ENCODE measurements around the gene MSI1. TPM values are rescaled to one million over a fixed set of nuclear protein-coding genes. Genes with fewer than 3 reads are reported as not detected.

MSI1 gene
- total RNA-seq, 3 donors from 2014 or later (not counting 1 experiment from before 2014, with no cell fraction given), result not detected

- Mint-ChIP-seq H3K27ac (no peak overlapping the region), H3K4me1 (no peaks in the 10 kb centered on the region), H3K4me3 (no peak overlapping the region), H3K27me3 (ENCODE audit: low read depth in 2 of 2) (peaks cover 41 to 65% of the 10 kb centered on the region in 2 donors), H3K36me3 (no peaks in the 10 kb centered on the region), H3K9me3 (no peaks in the 10 kb centered on the region)
- DNase-seq (no peak), ATAC-seq (no peak)
- 78% methylated on average over 1 of the region's 2 CpGs for WGBS (ENCODE audit: insufficient coverage)
- TF ChIP-seq CTCF (IDR thresholded peaks at IDR 0.05), result no peak
- Histone ChIP-seq H3K9me3 (ENCODE audit: control insufficient read depth, insufficient read depth, low read length) (no peaks in the 10 kb centered on the region), H3K27me3 (ENCODE audit: control insufficient read depth, insufficient read depth, low read length) (peaks cover 10% of the 10 kb centered on the region), H3K27ac (ENCODE audit: low read length) (no peak overlapping the region), H3K4me3 (ENCODE audit: low read length) (no peak overlapping the region), H3K4me1 (ENCODE audit: control insufficient read depth, insufficient read depth, low read length) (no peaks in the 10 kb centered on the region), H3K36me3 (ENCODE audit: control insufficient read depth, insufficient read depth, low read length) (no peaks in the 10 kb centered on the region)
- intact Hi-C loops (cut with micrococcal nuclease), result no loop called here
Observed at GRCh38 chr12:120376009-120376408, 7.0 kb upstream of the MSI1 start.

GRCh38 chr12:120373683-120374082 lies 4.7 kb upstream of the MSI1 start:
- Histone ChIP-seq H3K27ac (ENCODE audit: low read length) (no peak overlapping the region), H3K36me3 (ENCODE audit: control insufficient read depth, insufficient read depth, low read length) (no peaks in the 10 kb centered on the region), H3K4me3 (ENCODE audit: low read length) (no peak overlapping the region), H3K4me1 (ENCODE audit: control insufficient read depth, insufficient read depth, low read length) (peaks cover 5% of the 10 kb centered on the region), H3K27me3 (ENCODE audit: control insufficient read depth, insufficient read depth, low read length) (peaks cover 26% of the 10 kb centered on the region), H3K9me3 (ENCODE audit: control insufficient read depth, insufficient read depth, low read length) (no peaks in the 10 kb centered on the region)
- intact Hi-C loops (cut with micrococcal nuclease), result no loop called here
- no peaks in the 10 kb centered on the region for H3K36me3 Mint-ChIP-seq
- H3K27me3 Mint-ChIP-seq (ENCODE audit: low read depth in 2 of 2), result peaks cover 53 to 73% of the 10 kb centered on the region in 2 donors
- no peak for TF ChIP-seq CTCF (IDR thresholded peaks at IDR 0.05)
- no peak overlapping the region for H3K4me3 Mint-ChIP-seq
- ATAC-seq (no peak), DNase-seq (no peak)
- no peak overlapping the region for H3K27ac Mint-ChIP-seq
- 90% methylated on average over 7 of the region's 8 CpGs for WGBS (ENCODE audit: insufficient coverage)
- no peaks in the 10 kb centered on the region for H3K9me3 Mint-ChIP-seq
- H3K4me1 Mint-ChIP-seq, result peaks cover 0 to 10% of the 10 kb centered on the region in 2 donors

- peak overlapping the region; percentile 55 for H3K4me3 Mint-ChIP-seq
- WGBS (ENCODE audit: insufficient coverage), result 35% methylated on average over 7 of the region's 7 CpGs
Observed at GRCh38 chr12:120370343-120371243, 1.6 kb upstream of the MSI1 start.

More at GRCh38 chr12:120370343-120371243, 1.6 kb upstream of the MSI1 start:
- Histone ChIP-seq H3K4me3 (ENCODE audit: low read length) (no peak overlapping the region), H3K36me3 (ENCODE audit: control insufficient read depth, insufficient read depth, low read length) (no peaks in the 10 kb centered on the region), H3K27ac (ENCODE audit: low read length) (no peak overlapping the region), H3K4me1 (ENCODE audit: control insufficient read depth, insufficient read depth, low read length) (peaks cover 5% of the 10 kb centered on the region), H3K9me3 (ENCODE audit: control insufficient read depth, insufficient read depth, low read length) (no peaks in the 10 kb centered on the region), H3K27me3 (ENCODE audit: control insufficient read depth, insufficient read depth, low read length) (peaks cover 34% of the 10 kb centered on the region)
- H3K27ac Mint-ChIP-seq, result no peak overlapping the region
- ATAC-seq, result no peak
- no peaks in the 10 kb centered on the region for H3K36me3 Mint-ChIP-seq
- H3K27me3 Mint-ChIP-seq (ENCODE audit: low read depth in 2 of 2), result peaks cover 56 to 73% of the 10 kb centered on the region in 2 donors
- intact Hi-C loops (cut with micrococcal nuclease), result no loop called here
- no peaks in the 10 kb centered on the region for H3K9me3 Mint-ChIP-seq
- DNase-seq, result no peak
- no peak for TF ChIP-seq CTCF (IDR thresholded peaks at IDR 0.05)
- peaks cover 0 to 10% of the 10 kb centered on the region in 2 donors for H3K4me1 Mint-ChIP-seq

All from natural killer cell (primary cell).